HTERT RPE-1 (cell line): ENCODE data around the gene TNIP3.
"Not testable (repeated sequence)": the region's sequence is repeated elsewhere in the genome, so short reads cannot be mapped to it uniquely, and the experiment has no call there.

Experiments used
- in situ Hi-C: fragments of 300-500 bp; cut with MboI; formaldehyde crosslinking; loops from 4 replicates; pipeline ENCODE4 v1.14.3; 2020; ENCODE audit warnings: low sequenced_read_pairs

Gene TNIP3

DNA sequence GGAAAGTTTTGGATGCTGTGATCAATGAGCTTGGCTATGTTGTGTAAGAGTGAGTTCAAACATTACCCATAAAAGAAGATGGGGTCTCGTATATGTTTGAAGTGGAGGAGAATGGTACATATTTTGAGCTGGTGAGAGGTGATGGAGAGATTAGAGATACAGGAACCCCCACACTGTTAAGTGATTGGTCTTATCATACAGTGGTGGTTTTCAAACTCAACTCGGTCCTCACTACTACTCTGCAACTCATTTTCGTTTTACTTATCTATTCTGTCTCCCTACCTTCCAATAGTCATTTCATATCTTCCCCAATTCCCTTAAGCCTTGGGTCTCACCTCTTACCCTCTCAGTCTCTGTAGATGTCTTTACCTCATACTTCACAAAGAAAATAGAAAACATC, 16.4 kb upstream of the TNIP3 start:
- in situ Hi-C loops = no loop called here

DNA sequence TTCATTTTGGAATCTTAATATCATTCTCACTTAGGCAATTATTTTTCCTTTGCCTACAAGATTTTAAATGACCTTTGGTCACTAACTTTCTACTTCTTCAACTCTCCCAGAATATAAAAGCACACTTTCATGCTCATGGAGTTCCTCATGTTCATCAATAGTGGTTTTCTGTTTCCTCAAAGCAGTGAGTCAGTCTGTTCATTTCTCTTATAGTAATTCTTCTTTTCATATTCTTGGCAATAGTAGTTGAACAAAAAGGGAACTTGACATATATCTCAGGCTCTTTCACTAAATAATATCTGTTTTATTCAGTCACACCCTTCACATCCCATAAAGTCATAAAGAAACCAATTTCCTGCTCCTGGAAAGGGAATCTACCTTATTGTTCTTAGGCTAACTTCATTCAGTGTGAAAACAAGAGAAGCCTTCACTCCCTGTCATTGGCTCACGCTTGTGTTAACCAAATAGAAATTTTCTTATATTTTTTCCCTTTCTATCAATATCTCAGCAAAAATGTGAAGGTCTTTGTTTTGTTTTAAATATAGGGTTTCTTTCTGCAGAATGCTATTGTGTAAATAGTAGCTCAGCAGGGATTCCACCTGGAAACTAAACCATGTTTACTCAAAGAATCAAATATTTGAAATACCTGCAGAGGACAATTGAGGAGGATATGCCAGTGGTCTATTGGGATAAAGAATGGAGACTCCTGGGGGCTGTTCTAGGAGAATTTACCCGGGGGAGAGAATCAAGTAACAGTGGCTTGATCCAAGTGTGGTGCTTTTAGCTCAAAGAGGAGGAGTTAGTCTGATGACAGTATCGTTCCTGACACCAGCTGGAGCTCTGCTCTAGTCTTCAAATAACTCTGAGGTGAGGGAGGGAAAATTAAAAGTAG, 13.4 kb upstream of the TNIP3 start:
- in situ Hi-C loops = no loop called here

DNA sequence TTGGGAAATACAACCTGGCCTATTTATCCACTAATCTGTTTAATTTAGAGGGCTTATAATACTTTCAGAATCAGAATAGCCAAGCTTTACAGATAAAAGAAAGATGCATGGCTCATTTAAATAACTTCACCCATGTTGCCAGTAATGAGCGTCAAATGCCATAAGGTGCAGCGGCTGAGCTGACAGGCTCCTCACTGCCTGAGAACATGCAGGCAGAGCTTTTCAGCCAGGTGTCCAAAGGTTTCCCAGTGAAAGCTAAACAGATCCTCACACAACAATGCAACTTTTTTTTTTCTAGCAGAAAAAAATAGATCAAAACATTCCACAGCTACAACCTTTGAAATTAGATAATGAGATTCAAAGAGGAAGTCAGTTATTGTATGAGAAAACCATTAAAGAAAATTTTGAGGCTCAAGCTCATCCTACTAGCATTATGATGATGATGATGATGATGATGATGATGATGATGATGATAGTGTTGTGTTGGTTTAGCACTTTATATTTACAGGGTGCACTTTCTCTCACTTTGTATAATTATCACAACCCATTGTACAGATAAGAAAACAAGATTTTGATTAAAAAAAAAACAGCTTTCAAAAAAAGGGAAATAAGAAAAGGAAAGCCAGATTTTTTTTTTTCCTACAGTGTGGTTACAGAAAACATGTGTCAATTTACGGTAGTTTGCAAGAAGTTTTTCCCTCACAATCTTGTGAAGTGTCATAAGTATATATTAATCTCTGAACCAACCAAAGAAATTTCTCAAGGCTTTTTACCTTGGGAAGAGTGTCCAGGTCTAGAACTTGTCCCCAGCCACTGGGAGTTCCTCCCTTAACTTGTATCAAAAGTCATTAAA, 12.2 kb upstream of the TNIP3 start:
- in situ Hi-C loops = no loop called here

DNA sequence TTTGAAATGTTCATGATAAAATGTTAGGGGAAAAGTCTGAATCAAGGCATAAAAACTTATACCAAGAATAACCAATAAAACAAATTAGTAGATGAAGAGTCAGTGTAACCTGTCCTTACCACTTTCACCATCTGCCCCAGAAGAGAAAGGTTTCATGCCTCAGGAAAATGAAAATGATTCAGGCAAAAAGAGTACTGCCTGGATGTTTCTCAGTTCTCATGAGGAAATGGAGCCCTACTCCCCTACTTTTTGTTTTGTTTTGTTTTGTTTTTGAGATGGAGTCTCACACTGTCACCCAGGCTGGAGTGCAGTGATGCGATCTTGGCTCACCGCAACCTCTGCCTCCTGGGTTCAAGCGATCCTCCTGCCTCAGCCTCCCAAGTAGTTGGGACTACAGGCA, 7.4 kb upstream of the TNIP3 start:
- in situ Hi-C loops = not testable (repeated sequence)

DNA sequence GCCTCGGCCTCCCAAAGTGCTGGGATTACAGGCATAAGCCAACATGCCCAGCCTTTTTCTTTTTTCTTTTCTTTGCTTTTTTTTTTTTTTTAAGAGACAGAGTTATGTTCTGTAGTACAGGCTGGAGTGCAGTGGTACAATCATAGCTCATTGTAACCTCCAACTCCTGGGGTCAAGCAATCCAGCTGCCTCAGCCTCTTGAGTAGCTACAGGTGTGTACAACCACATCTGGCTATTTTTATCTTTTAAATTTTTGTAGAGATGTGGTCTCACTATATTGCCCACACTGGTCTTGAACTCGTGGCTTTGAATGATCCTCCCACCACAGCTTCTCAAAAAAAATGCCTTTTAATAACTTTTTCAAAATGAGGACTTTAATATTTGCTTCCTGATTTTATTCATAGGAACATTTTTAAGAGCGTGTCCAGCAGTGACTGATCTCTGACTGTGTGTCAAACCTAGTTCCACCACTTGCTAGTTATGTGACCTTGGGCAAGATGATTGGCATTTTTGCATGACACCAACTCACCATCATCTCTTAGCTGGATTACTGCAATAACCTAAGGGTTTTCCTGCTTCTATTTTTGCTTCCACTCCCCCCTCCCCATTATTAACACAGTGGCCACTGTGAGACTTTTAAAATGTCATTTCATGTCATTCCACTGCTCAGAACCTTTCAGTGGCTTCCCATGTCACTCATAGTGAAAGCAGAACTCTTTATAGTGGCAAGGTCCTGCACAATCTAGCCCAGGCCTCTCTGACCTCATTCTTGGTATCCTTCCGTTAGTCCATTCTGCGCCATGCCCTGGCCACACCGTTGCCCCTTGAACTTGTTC, 4.5 kb upstream of the TNIP3 start:
- in situ Hi-C loops = no loop called here

DNA sequence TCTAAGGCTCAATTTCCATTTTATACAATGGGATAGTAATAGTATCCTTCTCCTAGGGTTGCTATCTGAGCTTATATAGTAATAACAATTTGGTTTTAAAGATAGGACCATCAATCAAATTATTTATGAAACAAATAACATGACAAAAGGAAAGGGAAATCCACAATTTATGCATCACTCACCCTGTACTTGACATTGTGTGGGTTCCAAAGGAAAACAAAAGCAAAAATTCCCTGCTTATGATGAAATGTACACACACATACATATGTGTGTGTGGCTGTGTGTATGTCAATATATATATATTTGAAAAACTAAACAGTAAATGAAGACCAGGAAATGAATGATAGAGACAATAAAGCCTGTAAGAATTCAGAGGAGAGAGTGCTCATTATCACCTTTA, 2.9 kb upstream of the TNIP3 start:
- in situ Hi-C loops = no loop called here

DNA sequence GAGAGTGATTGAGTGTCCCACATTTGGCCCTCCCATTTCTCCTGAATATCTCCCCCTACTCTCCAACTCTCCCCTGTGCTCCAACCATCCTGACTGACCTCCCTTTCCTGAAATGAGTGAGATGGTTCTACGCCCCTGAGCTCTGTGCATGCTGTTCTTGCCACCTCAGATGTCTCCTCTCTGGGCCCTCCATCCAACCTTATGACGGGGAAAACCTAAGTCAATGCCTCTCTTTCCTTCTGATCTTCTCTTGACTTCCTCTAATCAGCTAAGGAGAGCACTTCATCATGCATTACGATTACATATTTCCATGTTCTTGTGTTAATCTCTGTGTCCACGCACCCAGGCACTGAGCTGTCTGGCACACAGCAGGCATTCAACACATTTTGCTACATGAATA, 1.1 kb upstream of the TNIP3 start:
- in situ Hi-C loops = no loop called here

DNA sequence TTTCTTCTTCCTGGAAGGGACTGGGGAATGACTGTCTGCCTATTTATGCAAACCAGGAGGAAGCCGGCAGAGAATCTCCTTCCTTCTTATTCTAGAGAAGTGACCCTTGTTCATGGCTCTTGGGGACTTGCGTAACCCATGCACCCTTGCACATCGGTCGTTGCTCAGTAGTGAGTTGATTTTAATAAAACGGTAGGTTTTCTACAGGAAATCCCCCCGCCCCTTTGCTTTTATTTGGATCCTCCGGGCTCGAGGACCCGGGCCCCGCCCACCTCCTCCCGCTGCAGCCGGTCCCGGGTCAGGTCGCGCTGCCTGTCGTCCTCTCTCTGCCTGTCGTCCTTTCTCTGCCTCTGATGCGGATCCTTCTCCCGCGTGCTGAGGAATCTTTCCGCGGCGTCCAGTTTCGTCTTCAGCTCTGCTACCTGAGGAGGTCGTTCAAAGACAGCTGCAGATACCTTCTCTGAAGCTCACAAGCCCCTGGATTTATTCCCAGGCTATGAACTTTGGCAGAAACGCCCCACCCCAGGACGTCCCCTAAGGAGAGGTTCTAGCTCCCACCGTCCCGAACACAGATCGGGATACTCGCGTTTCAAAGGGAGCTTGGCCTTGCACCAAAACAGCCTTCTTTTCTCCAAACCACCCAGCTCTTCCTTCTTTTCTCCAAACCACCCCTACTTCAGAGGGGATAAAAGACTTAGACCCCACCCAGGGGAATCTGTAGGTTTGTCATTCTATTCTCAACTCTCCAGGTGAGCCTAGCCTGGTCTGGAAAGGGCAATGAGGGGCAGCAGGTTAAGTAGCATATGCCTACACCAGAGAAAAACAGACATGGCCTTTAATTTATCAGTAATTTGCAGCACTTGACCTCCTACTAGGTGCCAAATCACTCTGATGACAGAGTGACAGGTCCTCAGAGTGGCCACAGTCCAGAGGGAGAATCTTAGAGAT, 7.0 kb downstream of the TNIP3 start:
- in situ Hi-C loops = no loop called here

DNA sequence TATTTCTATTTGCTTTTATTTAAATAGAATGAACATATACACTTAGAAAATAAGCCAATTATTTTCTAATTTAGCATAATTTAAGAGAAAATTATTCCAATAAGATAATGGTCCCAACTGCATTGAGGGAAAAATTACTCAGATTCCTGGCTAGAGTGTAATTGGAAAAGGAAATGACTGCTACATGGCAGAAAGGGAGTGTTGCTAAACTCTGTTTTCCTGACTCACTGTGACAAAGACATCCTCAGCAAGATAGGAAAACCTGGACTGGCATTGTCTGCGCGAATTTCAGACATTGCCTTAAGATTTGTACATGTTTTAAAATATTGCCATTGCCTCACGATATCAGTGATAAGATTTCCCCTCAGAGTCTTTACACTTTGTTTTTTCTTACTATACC, 8.2 kb downstream of the TNIP3 start:
- in situ Hi-C loops = no loop called here

DNA sequence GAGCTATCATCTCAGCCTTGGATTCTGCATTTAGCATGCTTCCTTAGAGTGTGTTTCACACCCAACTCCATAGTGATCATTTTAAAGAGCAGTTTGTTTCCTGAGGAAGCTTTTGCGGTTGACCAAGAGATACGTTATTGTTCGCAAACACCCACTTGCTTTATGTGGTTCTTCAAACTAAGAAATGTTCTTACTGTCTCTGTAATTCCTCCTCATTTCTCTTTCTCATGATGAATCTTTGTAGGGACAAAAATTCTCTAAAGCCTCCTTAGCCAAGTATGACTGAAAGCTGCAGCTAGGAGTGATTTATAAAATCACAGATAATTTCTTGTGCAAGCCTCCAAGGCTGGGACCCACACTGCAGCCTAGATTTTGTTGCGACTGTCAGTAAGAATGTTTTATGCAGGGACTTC, 10.0 kb downstream of the TNIP3 start:
- in situ Hi-C loops = no loop called here

DNA sequence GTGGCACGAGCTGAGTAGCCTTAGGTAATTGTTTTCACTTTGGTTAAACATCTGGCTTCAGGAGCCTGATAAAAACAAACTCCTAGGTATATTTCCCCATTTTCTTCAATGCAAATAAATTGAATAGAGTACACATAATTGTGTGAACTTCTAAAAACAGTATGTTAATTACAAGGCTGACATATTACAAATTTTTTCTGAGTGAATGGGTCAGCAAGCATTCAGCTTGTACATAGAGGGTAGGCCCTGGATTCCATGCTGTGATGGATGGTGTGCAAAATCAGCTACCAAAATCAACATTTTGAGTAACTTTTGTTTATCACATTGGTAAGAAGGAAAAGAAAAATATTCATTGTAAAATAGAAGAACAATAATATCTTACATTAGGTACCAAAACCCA, 12.2 kb downstream of the TNIP3 start:
- in situ Hi-C loops = no loop called here

DNA sequence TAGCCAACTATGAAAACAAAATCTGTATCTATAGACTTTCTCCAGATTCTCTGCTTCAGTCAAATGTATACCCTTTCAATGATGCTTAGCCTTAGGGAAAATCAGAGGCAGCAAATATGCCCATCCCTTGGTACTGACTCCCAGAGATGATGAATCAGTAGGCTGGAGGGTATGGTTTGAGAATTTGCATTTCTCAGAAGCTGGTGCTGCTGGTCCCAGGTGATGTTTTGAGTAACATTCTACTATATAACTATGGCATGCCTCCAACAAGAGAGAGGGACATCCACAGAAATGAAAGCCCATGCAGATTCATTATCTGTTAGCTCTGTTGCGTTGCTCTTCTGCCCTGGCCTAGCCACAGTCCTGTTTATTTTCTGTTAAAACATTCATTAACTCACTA, 13.6 kb downstream of the TNIP3 start:
- in situ Hi-C loops = no loop called here

DNA sequence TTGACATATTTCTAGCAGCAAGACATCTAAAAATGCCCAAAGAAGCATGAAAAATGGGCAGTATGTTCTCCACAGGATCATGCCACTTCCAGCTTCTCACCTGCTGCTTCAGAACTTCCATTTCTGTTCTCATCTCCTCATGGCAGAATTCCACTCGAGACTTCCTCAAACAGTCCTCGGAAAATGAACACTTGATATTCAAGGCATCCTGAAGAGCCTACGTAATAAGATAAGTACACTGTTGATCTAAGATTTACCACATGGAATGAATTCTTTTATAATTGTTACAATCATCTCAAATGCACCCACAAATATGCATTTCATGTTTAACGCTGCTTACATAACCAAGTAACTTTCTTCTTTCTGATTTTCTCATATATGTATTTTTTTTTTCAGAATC, 14.1 kb downstream of the TNIP3 start:
- in situ Hi-C loops = no loop called here

DNA sequence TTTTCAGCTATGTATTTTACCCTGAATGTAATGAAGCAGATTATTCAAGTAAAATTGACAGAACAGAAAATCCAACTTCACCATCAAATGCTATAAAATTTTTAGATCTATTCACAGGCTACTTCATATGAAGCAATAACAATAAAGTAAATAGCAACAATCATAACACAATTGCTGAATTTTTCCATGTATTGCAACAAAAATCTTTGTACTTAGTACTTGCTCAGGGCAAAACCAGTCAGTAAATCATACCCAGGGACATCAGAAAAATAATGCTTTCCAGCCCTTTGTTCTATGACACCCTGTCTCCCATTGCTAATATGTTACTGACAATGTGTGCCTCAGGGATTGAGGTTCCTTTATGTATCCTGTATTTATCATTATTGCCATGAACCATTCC, 15.5 kb downstream of the TNIP3 start:
- in situ Hi-C loops = no loop called here

DNA sequence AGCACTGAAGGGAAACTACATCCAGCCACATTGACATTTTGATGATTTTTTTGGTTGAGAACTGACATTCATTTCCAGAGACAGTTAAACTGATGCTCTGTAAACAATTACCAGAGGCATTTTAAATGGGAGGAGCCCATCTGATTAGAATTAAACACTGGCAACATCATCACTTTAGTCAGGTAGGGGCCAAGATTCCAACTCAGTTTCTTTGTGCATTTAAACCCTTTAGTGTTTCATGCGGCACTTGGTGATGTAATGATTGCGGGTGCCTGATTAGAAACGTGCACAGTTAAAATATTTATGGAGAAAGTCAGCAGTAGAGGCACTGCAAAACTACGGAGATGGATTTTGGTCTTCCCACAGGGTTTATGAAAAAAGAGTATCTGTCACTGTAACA, 16.1 kb downstream of the TNIP3 start:
- in situ Hi-C loops = no loop called here

DNA sequence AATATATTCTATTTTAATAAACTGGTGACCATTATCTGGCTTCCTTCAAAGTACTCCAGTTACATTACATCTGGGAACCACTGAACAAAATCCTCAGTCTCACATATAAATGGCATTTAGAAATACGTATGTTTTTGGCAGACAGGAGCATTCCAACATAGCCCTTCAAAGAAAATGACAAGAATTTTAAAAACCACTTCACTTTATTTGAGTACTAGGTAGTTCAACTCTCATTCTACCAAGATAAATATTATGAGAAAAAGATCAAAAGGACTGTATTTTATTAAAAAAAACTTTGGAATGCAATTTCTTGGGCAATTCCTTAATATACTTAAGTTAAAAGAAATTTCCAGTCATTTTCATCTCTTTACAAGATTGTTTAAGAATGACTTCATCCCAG, 17.6 kb downstream of the TNIP3 start:
- in situ Hi-C loops = no loop called here

DNA sequence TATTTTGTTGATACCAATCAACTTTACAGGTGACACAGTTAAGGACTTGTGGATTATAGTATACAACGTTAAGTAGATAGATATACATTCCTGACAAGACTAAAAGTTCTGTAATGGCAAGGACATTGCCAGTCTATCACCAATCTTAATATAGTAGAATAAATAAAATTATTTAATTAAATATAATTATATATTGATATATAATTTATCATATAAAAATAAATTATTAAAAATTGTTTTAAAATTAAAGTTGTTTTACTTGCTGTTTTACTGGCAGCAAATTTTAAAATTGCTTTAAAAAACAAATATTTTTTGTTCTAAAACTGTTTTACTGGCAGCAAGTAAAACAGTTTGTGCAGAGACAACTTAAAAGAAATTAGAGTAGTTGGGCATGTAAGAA, 18.7 kb downstream of the TNIP3 start:
- in situ Hi-C loops = no loop called here

DNA sequence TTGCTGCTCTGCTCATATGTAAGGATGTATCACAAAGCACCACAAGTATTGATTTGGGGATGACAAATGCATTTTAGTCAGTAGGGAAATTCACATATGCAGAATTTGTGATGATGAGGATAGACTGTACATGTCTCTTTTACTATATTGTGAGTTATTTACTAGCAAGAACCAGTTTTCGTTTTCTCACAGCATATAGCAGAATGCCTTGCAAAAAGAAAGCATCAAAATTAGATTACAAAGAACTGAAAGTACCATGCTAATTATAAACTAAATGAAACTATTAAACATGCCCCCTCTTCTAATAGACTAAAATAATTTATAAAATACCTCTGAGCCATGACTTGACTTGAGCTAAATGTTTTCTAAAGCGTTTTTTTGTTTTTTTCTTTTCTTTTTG, 20.1 kb downstream of the TNIP3 start:
- in situ Hi-C loops = no loop called here

DNA sequence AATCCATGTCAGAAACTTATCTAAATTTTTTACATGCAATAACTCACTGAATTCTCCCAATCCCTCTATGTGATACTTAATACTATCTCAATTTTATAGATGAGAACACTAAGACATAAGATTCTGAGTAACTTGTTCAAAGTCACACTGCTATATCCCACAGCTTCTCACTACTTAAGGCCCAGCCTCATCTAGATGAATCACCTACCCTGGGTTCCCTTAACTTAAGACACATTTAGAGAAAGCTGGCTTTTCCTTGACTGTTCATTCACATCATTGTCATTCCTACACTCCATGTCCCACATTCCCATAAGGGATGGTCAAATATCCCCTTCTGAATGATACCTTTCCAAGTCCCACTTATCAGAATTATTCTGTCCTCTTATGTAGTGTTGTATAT, 21.0 kb downstream of the TNIP3 start:
- in situ Hi-C loops = no loop called here
